SK-N-SH (cell line): ENCODE data around the gene DAB1.

ENCODE experiments used
- CTCF ChIP-seq: fragments of 200-600 bp; sonication (generic); IDR thresholded peaks from 2 replicates; pipeline ENCODE4 v1.6.1; 2017; ENCODE audit warnings: antibody characterized with exemption, mild to moderate bottlenecking, moderate library complexity
- EP300 ChIP-seq, 2 experiments: IDR thresholded peaks; 2 replicates each; pipeline versions ENCODE4 v1.4.0 to v1.6.1; 2012; ENCODE audit warnings: borderline replicate concordance in 1 of 2, low read depth in 1 of 2, low read length in 1 of 2
- EZH2phosphoT487 ChIP-seq: fragments of 200-600 bp; sonication (generic); IDR thresholded peaks from 2 replicates; pipeline ENCODE4 v1.6.1; 2017; ENCODE audit warnings: low read depth, mixed run types, mild to moderate bottlenecking, antibody characterized with exemption, moderate library complexity, borderline replicate concordance
- GABPA ChIP-seq: IDR thresholded peaks from 2 replicates; pipeline ENCODE4 v1.4.0; 2012; ENCODE audit warnings: low read depth, mild to moderate bottlenecking
- PBX3 ChIP-seq: IDR thresholded peaks from 2 replicates; pipeline ENCODE4; 2012
- RAD21 ChIP-seq: IDR thresholded peaks from 2 replicates; pipeline ENCODE4 v1.6.1; 2012; ENCODE audit warnings: mild to moderate bottlenecking, low read length
- REST ChIP-seq: IDR thresholded peaks from 2 replicates; pipeline ENCODE4 v1.6.1; 2012; ENCODE audit warnings: mild to moderate bottlenecking, low read depth, low read length, moderate library complexity
- RFX5 ChIP-seq: IDR thresholded peaks from 2 replicates; pipeline ENCODE4 v1.6.1; 2012; ENCODE audit warnings: mild to moderate bottlenecking, improper control_type of control experiment, low read length
- TAF1 ChIP-seq: IDR thresholded peaks from 2 replicates; pipeline ENCODE4 v1.6.1; 2012; ENCODE audit warnings: low read depth, mild to moderate bottlenecking, low read length, moderate library complexity, borderline replicate concordance
- TCF12 ChIP-seq: IDR thresholded peaks from 2 replicates; pipeline ENCODE4 v1.4.0; 2012
- USF1 ChIP-seq: IDR thresholded peaks from 2 replicates; pipeline ENCODE4 v1.4.0; 2012; ENCODE audit warnings: low read depth, borderline replicate concordance
- USF2 ChIP-seq: fragments of 150-350 bp; IDR thresholded peaks from 2 replicates; pipeline ENCODE4 v1.6.1; 2017; ENCODE audit warnings: antibody characterized with exemption, low read length, low read depth, borderline replicate concordance
- ZBTB33 ChIP-seq: IDR thresholded peaks from 2 replicates; pipeline ENCODE4 v1.4.0; 2012; ENCODE audit warnings: low read depth, borderline replicate concordance

- no peak for TF ChIP-seq REST
- no peak for TF ChIP-seq CTCF
- TF ChIP-seq EZH2phosphoT487 = no peak
- no peak for TF ChIP-seq TCF12
- TF ChIP-seq GABPA = no peak
- no peak for TF ChIP-seq USF1
- TF ChIP-seq RFX5 = no peak
- TF ChIP-seq RAD21 = no peak
- no peak for TF ChIP-seq ZBTB33
- TF ChIP-seq USF2 = no peak
- TF ChIP-seq PBX3 = no peak
- TF ChIP-seq TAF1 = no peak
- no peak for TF ChIP-seq EP300 (IDR thresholded peaks at IDR 0.05; ENCODE audit: borderline replicate concordance in 1 of 2, low read depth in 1 of 2, low read length in 1 of 2)
Measured at GRCh38 chr1:57293214-57293613, 130.6 kb downstream of the DAB1 start.
